H1 (cell line): ENCODE results near the gene C2orf80. TPM values are rescaled to one million over a fixed set of nuclear protein-coding genes. Genes with fewer than 3 reads are reported as not detected.

Experiments used
- CTCF ChIA-PET: fragments of 300-600 bp; sonication (Branson Sonifier 250); formaldehyde crosslinking; loops from one replicate; lab custom pipeline; 2021; ENCODE audit not compliant: partially characterized antibody; lab: Charles Lee
- POLR2A ChIA-PET: fragments of 300-600 bp; sonication (Branson Sonifier 250); formaldehyde crosslinking; loops from one replicate; lab custom pipeline; 2021; ENCODE audit warnings: inconsistent platforms; ENCODE audit not compliant: partially characterized antibody; lab: Charles Lee
- DNase-seq, 2 experiments: peaks; one replicate each; pipeline versions ENCODE4 v3.0.0 to v3.0.0-alpha.2; 2010 to 2022; ENCODE audit warnings: low spot score in 2 of 2, low read depth in 1 of 2, mixed read lengths in 1 of 2
- FAIRE-seq: peaks from 2 replicates; lab custom pipeline; 2011; peaks lifted over from hg19 to GRCh38; lab: Jason Lieb, UNC
- H2AFZ ChIP-seq: 2 replicates; pipeline ENCODE4 v1.8.1; 2012; ENCODE audit warnings: low read length, inconsistent platforms
- H2AK5ac ChIP-seq: 2 replicates; pipeline ENCODE4 v1.6.1; 2013; ENCODE audit warnings: low read depth, low read length
- H2BK120ac ChIP-seq: replicated peaks from 2 replicates; pipeline ENCODE3; 2013; ENCODE audit warnings: low read depth, low read length, inconsistent platforms
- H2BK12ac ChIP-seq: 2 replicates; pipeline ENCODE4 v1.6.1; 2013; ENCODE audit warnings: low read depth, low read length
- H2BK15ac ChIP-seq: 2 replicates; pipeline ENCODE4 v1.6.1; 2013; ENCODE audit warnings: low read length
- H2BK20ac ChIP-seq: 2 replicates; pipeline ENCODE4 v1.6.1; 2013; ENCODE audit warnings: low read length
- H2BK5ac ChIP-seq: 2 replicates; pipeline ENCODE4 v1.6.1; 2013; ENCODE audit warnings: low read depth, low read length
- H3K14ac ChIP-seq: 2 replicates; pipeline ENCODE4 v1.6.1; 2013; ENCODE audit warnings: inconsistent platforms; ENCODE audit not compliant: insufficient read length
- H3K18ac ChIP-seq: 2 replicates; pipeline ENCODE4 v1.6.1; 2013; ENCODE audit warnings: low read length; ENCODE audit errors: extremely low read depth
- H3K23ac ChIP-seq: 2 replicates; pipeline ENCODE4 v1.6.1; 2013; ENCODE audit warnings: inconsistent platforms; ENCODE audit not compliant: insufficient read length
- H3K23me2 ChIP-seq: 2 replicates; pipeline ENCODE4 v1.6.1; 2013; ENCODE audit warnings: low read depth, low read length
- H3K27ac ChIP-seq: 2 replicates; pipeline ENCODE4 v1.6.1; 2011; ENCODE audit warnings: low read depth, low read length, inconsistent platforms
- H3K27me3 ChIP-seq, 4 experiments: replicated peaks in 1 of 4; 1 replicate in 1 of 4; 2 replicates in 3 of 4; pipeline versions ENCODE4 v1.6.1 to v1.8.1; 2011 to 2013; ENCODE audit warnings: low read length in 3 of 4, mild to moderate bottlenecking in 3 of 4, inconsistent platforms in 2 of 4, mixed read lengths in 2 of 4, moderate library complexity in 1 of 4; ENCODE audit not compliant: control insufficient read depth in 3 of 4, insufficient read depth in 3 of 4; ENCODE audit errors: extremely low read depth in 1 of 4
- H3K36me3 ChIP-seq, 4 experiments: 2 replicates each; pipeline versions ENCODE4 v1.6.1 to v1.8.1; 2011 to 2013; ENCODE audit warnings: mild to moderate bottlenecking in 4 of 4, low read length in 3 of 4, moderate library complexity in 2 of 4, control low read depth in 1 of 4, inconsistent platforms in 1 of 4; ENCODE audit not compliant: insufficient read depth in 4 of 4, control insufficient read depth in 2 of 4
- H3K4ac ChIP-seq: replicated peaks from 2 replicates; pipeline ENCODE3; 2013; ENCODE audit warnings: low read length, low read depth, mixed read lengths, inconsistent platforms; ENCODE audit not compliant: insufficient read length
- H3K4me1 ChIP-seq, 4 experiments: replicated peaks in 1 of 4; 1 replicate in 1 of 4; 2 replicates in 3 of 4; pipeline versions ENCODE4 v1.6.1 to v1.8.1; 2011 to 2013; ENCODE audit warnings: low read length in 3 of 4, inconsistent platforms in 2 of 4, mixed read lengths in 1 of 4; ENCODE audit not compliant: insufficient read depth in 4 of 4, control insufficient read depth in 3 of 4
- H3K4me2 ChIP-seq, 2 experiments: 2 replicates each; pipeline versions ENCODE4 v1.6.1 to v1.8.1; 2011 to 2013; ENCODE audit warnings: low read depth in 2 of 2, low read length in 2 of 2, control low read depth in 1 of 2, inconsistent platforms in 1 of 2, mild to moderate bottlenecking in 1 of 2; ENCODE audit not compliant: insufficient read depth in 1 of 2
- H3K4me3 ChIP-seq, 4 experiments: fragments of 200-600, 300-600 bp in 1 of 4; sonication (generic), shearing (Covaris generic), sonication (Bioruptor Twin) in 1 of 4; 2 replicates each; pipeline versions ENCODE4 v1.5.1 to v1.8.1; 2011 to 2016; ENCODE audit warnings: low read length in 4 of 4, low read depth in 3 of 4, control low read depth in 2 of 4, inconsistent platforms in 2 of 4, mild to moderate bottlenecking in 2 of 4, mixed read lengths in 1 of 4, moderate library complexity in 1 of 4; ENCODE audit not compliant: insufficient read depth in 2 of 4; ENCODE audit errors: extremely low read depth in 1 of 4
- H3K56ac ChIP-seq: replicated peaks from 2 replicates; pipeline ENCODE3; 2013; ENCODE audit warnings: low read depth, mild to moderate bottlenecking, mixed read lengths, low read length, inconsistent platforms; ENCODE audit not compliant: insufficient read length
- H3K79me1 ChIP-seq: 2 replicates; pipeline ENCODE4 v1.6.1; 2013; ENCODE audit warnings: low read depth, low read length, control low read depth
- H3K79me2 ChIP-seq, 2 experiments: 2 replicates each; pipeline versions ENCODE4 v1.6.1 to v1.8.1; 2012 to 2013; ENCODE audit warnings: low read length in 2 of 2, mild to moderate bottlenecking in 2 of 2, inconsistent platforms in 1 of 2; ENCODE audit not compliant: insufficient read depth in 2 of 2, control insufficient read depth in 1 of 2
- H3K9ac ChIP-seq, 4 experiments: replicated peaks in 1 of 4; 1 replicate in 1 of 4; 2 replicates in 3 of 4; pipeline versions ENCODE4 v1.6.1 to v1.8.1; 2011 to 2013; ENCODE audit warnings: low read depth in 3 of 4, low read length in 3 of 4, control low read depth in 2 of 4, mild to moderate bottlenecking in 2 of 4, moderate library complexity in 2 of 4, inconsistent platforms in 1 of 4; ENCODE audit errors: extremely low read depth in 1 of 4
- H3K9me3 ChIP-seq, 2 experiments: 2 replicates each; pipeline versions ENCODE4 v1.6.1 to v1.8.1; 2012 to 2013; ENCODE audit warnings: mild to moderate bottlenecking in 2 of 2, moderate library complexity in 2 of 2, control low read depth in 1 of 2, inconsistent platforms in 1 of 2, low read depth in 1 of 2, low read length in 1 of 2, mixed read lengths in 1 of 2; ENCODE audit not compliant: insufficient read depth in 2 of 2
- H4K20me1 ChIP-seq, 2 experiments: replicated peaks in 1 of 2; 2 replicates each; pipeline versions ENCODE3 to v1.8.1; 2011 to 2013; ENCODE audit warnings: inconsistent platforms in 2 of 2, low read length in 2 of 2, mild to moderate bottlenecking in 1 of 2; ENCODE audit not compliant: insufficient read depth in 2 of 2, control insufficient read depth in 1 of 2
- H4K5ac ChIP-seq: 2 replicates; pipeline ENCODE4 v1.6.1; 2013; ENCODE audit warnings: low read length, low read depth, mixed read lengths, inconsistent platforms; ENCODE audit not compliant: insufficient read length
- H4K8ac ChIP-seq: 2 replicates; pipeline ENCODE4 v1.8.0; 2013; ENCODE audit warnings: mild to moderate bottlenecking, moderate library complexity, low read length, inconsistent platforms; ENCODE audit not compliant: insufficient read depth; ENCODE audit errors: extremely low read depth
- H4K91ac ChIP-seq: replicated peaks from 2 replicates; pipeline ENCODE3; 2013; ENCODE audit warnings: low read length, mixed read lengths, inconsistent platforms; ENCODE audit not compliant: insufficient read length
- ASH2L ChIP-seq: fragments of 200-600, 300-600 bp; sonication (generic); IDR thresholded peaks from one replicate; pipeline ENCODE4 v1.7.1; 2017; ENCODE audit warnings: low read length
- CBX8 ChIP-seq: fragments of 300-800, 300-1000 bp; sonication (generic); IDR thresholded peaks from 2 replicates; pipeline ENCODE4 v1.7.1; 2016; ENCODE audit warnings: low read depth, low read length, borderline replicate concordance
- CREB1 ChIP-seq: IDR thresholded peaks from 2 replicates; pipeline ENCODE4 v1.6.1; 2012; ENCODE audit warnings: inconsistent platforms
- GTF2F1 ChIP-seq: IDR thresholded peaks from 2 replicates; pipeline ENCODE4 v1.6.1; 2012; ENCODE audit warnings: low read depth, low read length, improper control_type of control experiment, borderline replicate concordance
- POLR2AphosphoS5 ChIP-seq: IDR thresholded peaks from 2 replicates; pipeline ENCODE4 v1.6.1; 2011; ENCODE audit warnings: low read depth, low read length
- SIRT6 ChIP-seq: IDR thresholded peaks from one replicate; pipeline ENCODE4 v1.7.1; 2012; ENCODE audit warnings: low read length, inconsistent platforms
- TBP ChIP-seq: IDR thresholded peaks from 2 replicates; pipeline ENCODE4 v1.6.1; 2011; ENCODE audit warnings: low read depth, low read length, improper control_type of control experiment
- TEAD4 ChIP-seq: IDR thresholded peaks from 2 replicates; pipeline ENCODE4 v1.6.1; 2012; ENCODE audit warnings: low read depth, low read length, inconsistent platforms, mixed read lengths
- WGBS, 2 experiments: shearing (Covaris generic) in 1 of 2; methylation state at CpG; one replicate each; pipeline versions ENCODE4 v1.1.6 to v1.1.7; 2013 to 2015; ENCODE audit warnings: low lambda C conversion rate in 2 of 2, mixed read lengths in 2 of 2, inconsistent platforms in 1 of 2, low coverage in 1 of 2, missing lambda C conversion rate in 1 of 2; ENCODE audit not compliant: insufficient replicate concordance in 2 of 2, insufficient coverage in 1 of 2, insufficient read length in 1 of 2; ENCODE audit errors: extremely low coverage in 1 of 2, missing lambda C conversion rate in 1 of 2; 5-methylcytosine and 5-hydroxymethylcytosine counted together
- polyA plus RNA-seq, 7 experiments: library from polyadenylated mRNA; depleted of rRNA in 3 of 7; stranded (reverse) in 5 of 7; unstranded in 2 of 7; fragments of >200 nt in 5 of 7; fragments of 200-250 nt in 2 of 7; gene quantifications; 1 replicate in 5 of 7; 2 replicates in 1 of 7; 4 replicates in 1 of 7; pipeline versions ENCODE4 v1.2.1 to v1.2.3, GENCODE V29; 2011 to 2013; ENCODE audit warnings: missing spikeins in 2 of 7, mixed read lengths in 2 of 7
- total RNA-seq: library from RNA; stranded (reverse); fragmentation: NEBNext Ultra II Directional; extraction: Animal tissue kit (Norgen Biotek cat#: 25700); gene quantifications from 2 replicates; pipeline ENCODE4 v1.2.1, GENCODE V29; 2021

Gene C2orf80
- total and polyA plus RNA-seq, 2 of the 8 experiments (the other 6 are each of a cell fraction or from before 2014, with no cell fraction given): 0.97 to 1.1 TPM

DNA sequence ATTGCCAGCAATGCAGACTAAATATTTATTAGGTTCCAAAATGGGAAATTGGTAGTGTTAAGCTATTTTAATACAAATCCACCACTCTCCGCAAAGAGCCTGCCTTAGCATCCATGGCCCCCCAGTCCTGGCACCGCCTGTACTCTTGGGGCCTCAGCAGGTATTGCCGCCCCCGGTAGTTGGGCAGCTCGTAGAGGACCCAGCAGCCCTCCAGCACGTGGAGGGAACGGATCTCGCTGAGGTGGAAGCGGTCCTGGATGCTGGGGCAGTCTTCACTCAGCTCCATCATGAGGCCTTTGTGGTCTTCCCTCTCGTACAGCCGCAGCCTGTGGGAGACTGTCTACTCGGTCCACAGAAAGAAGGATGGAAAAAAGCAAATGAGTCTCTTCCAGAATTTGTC lies 61.7 kb downstream of the C2orf80 start:
- Histone ChIP-seq H3K4ac (no peak overlapping the region), H3K27ac (no peak overlapping the region), H3K18ac (no peak overlapping the region), H4K20me1 (no peaks in the 10 kb centered on the region), H3K4me3 (no peak overlapping the region), H3K9me3 (no peaks in the 10 kb centered on the region), H3K4me2 (no peak overlapping the region), H3K23ac (no peak overlapping the region), H3K14ac (no peak overlapping the region), H2BK20ac (no peak overlapping the region), H3K79me2 (no peaks in the 10 kb centered on the region), H3K56ac (no peak overlapping the region), H3K23me2 (no peaks in the 10 kb centered on the region), H3K4me1 (no peaks in the 10 kb centered on the region), H4K91ac (no peak overlapping the region), H4K8ac (0 out of 2 replicates have a peak overlapping the region, but pooled peaks have one; percentile 18), H2BK15ac (no peak overlapping the region; the same call in 1 of the 2 replicates), H2AK5ac (no peak overlapping the region), H2BK120ac (no peak overlapping the region), H3K27me3 (no peaks in the 10 kb centered on the region), H3K9ac (no peak overlapping the region), H3K79me1 (no peaks in the 10 kb centered on the region), H2AFZ (no peak overlapping the region), H3K36me3 (no peaks in the 10 kb centered on the region), H4K5ac (no peak overlapping the region), H2BK12ac (no peak overlapping the region), H2BK5ac (no peak overlapping the region)
- 91% methylated on average over 12 of the region's 12 CpGs; no CpG with 5 or more reads in 1 of the 2 experiments for WGBS, 2 experiments
- POLR2A ChIA-PET: no interaction called here
- CTCF ChIA-PET: interaction anchor here (0.8 to 1.3 kb wide), 3 partner anchors 11 to 48 kb away, joined by 3 to 4 read pairs (median 3); no protein-coding TSS in a partner anchor
- TF ChIP-seq CREB1 (no peak), SIRT6 (no peak), TEAD4 (no peak), GTF2F1 (no peak), POLR2AphosphoS5 (no peak), TBP (no peak), ASH2L (no peak), CBX8 (no peak)
- FAIRE-seq: no peak
- DNase-seq: peak in 1 of 2 experiments; percentile 36
